ENCODE measurements around the gene BAIAP2.

GRCh38 chr17:81165246-81166032, 130.5 kb downstream of the BAIAP2 start, which contains the start of gene PVALEF:
- TF ChIP-seq POLR2A (IDR thresholded peaks at IDR 0.05) (no peak), CTCF (IDR thresholded peaks at IDR 0.05) (no peak)
